Urinary bladder (tissue), 4 donors: ENCODE results near the gene NOL4L. TPM values are rescaled to one million over a fixed set of nuclear protein-coding genes. Genes with fewer than 3 reads are reported as not detected.

Experiments
- DNase-seq: peaks from one replicate; pipeline ENCODE4 v3.0.0-alpha.2; 2015; ENCODE audit errors: extremely low spot score
- H3K27ac ChIP-seq: one replicate; pipeline ENCODE4 v1.5.1; 2013; ENCODE audit warnings: low read depth, mild to moderate bottlenecking, moderate library complexity
- H3K36me3 ChIP-seq: one replicate; pipeline ENCODE4 v1.6.1; 2013; ENCODE audit warnings: mild to moderate bottlenecking, moderate library complexity; ENCODE audit not compliant: insufficient read depth
- H3K4me1 ChIP-seq: one replicate; pipeline ENCODE4 v1.6.1; 2013; ENCODE audit warnings: mild to moderate bottlenecking, moderate library complexity; ENCODE audit not compliant: insufficient read depth
- H3K4me3 ChIP-seq: one replicate; pipeline ENCODE4 v1.5.1; 2013; ENCODE audit warnings: low read depth, low read length
- WGBS: extraction: QIAGEN DNeasy Blood & Tissue Kit; methylation state at CpG from one replicate; pipeline ENCODE4 v1.1.7; 2013; 5-methylcytosine and 5-hydroxymethylcytosine counted together
- polyA plus RNA-seq: library from polyadenylated mRNA; stranded (reverse); fragments of 200-250 nt; gene quantifications from one replicate; pipeline ENCODE4 v1.2.3, GENCODE V29; 2013
- total RNA-seq: library from RNA; depleted of rRNA; stranded (reverse); fragments of >200 nt; gene quantifications from one replicate; pipeline ENCODE4 v1.2.3, GENCODE V29; 2014
- donor health status: healthy with polysubstance abuse.
- donor health status: healthy.

Gene NOL4L
- total and polyA plus RNA-seq, 2 donors: 9.1 to 11.5 TPM

DNA sequence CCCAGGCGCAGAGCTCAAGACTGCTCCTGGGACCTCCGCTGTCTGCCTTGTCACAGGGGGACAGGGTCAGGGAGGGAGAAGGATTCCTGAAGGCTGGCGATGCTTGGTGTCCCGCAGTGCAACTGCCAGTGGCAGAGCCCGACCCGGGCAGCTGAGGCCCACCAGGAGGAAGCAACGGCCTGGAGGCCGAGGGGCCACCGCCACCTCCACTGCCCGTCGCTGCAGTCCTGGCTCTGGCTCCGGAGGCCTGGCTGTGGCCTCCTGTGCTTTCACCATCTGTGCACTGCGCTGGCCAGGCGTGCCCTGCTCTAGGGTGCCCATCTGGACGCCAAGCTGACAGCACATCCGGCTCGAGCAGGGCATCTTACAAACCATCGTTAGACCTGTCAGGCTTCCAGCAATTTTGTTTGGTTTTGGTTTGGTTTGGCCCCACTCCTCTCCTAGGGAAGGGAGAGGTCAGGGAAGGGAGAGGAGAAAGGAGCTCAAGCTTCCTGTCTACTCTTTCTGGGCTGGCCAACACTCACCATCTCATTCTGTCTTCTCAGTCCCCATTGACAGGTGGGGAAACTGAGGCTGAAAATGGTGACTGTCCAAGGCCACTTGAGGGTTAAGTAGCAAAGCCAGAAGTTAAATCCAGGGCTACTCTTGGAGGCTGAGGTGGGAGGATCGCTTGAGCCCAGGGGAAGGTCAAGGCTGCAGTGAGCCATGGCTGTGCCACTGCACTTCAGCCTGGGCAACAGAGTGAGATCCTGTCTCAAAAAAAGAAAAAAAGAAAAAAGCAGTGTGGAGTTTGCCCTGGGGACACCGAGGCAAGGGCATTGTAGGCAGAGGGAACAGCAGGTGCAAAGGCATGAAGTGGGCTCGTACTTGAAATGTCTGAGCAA is 37.7 kb upstream of the NOL4L start:
- Histone ChIP-seq H3K4me3 (no peak overlapping the region), H3K36me3 (no peaks in the 10 kb centered on the region), H3K27ac (no peak overlapping the region), H3K4me1 (no peaks in the 10 kb centered on the region)
- no peak for DNase-seq
- WGBS: 83% methylated on average over 21 of the region's 21 CpGs

- Histone ChIP-seq H3K36me3 (no peaks in the 10 kb centered on the region), H3K27ac (no peak overlapping the region), H3K4me1 (no peaks in the 10 kb centered on the region), H3K4me3 (no peak overlapping the region)
- DNase-seq: no peak
- WGBS: 88% methylated on average over 16 of the region's 16 CpGs
Measured at GRCh38 chr20:32621891-32622584, 36.9 kb upstream of the NOL4L start.

DNA sequence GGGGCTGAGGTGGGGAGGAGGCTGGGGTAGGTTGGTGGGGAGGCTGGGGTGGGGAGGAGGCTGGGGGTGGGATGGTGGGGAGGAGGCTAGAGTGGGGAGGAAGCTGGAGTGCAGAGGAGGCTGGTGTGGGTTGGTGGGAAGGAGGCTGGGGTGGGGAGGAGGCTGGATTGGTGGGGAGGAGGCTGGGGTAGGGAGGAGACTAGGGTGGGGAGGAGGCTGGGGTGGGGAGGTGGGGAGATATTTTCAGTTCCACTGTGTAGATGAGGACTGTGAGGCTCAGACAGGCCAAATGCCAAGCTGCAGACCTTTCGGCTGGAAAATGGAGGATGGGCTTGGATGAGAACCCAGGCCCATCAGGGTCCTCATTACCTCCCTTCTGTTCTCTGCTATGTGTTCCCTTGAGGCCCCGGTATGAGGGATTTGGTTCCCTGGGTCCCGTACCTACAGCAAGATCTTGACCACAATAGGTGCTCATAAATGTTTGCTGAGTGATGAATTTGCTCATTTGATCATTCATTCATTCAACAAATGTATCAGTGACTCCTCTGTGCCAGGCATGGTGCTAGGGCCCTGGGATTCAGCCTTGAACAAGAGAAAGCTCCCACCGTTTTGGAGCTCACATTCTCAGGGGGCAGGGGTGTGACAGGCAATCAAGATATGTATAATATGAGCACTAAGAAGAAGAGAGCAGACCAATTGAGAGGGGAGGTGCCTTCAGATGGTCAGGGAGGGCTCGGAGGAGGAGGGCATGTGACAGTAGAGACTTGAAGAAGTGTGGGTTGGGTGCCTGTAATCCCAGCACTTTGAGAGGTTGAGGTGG is 36.1 kb upstream of the NOL4L start:
- 79% methylated on average over 5 of the region's 5 CpGs for WGBS
- Histone ChIP-seq H3K4me1 (no peaks in the 10 kb centered on the region), H3K36me3 (no peaks in the 10 kb centered on the region), H3K27ac (no peak overlapping the region), H3K4me3 (no peak overlapping the region)
- no peak for DNase-seq

DNA sequence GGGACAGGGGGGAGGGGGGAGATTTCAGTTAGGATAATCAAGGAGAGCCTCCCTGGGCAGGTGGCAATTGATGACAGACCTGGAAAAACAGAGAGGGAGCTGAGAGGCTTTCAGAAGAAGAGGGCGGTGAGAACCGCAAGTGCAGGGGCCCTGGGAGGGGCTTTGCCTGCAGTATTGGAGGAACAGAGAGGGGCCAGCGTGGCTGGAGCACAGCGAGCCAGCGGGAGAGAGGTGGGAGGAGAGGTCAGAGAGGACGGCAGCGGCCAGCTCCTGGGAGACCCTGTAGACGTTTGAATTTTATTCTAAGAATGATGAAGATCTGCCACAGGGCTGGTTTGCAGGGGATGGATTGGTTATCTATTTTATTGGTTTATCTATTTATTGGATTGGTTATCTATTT is 34.5 kb upstream of the NOL4L start:
- WGBS: 56% methylated on average over 8 of the region's 8 CpGs
- no peak for DNase-seq
- Histone ChIP-seq H3K4me3 (no peak overlapping the region), H3K27ac (no peak overlapping the region), H3K36me3 (no peaks in the 10 kb centered on the region), H3K4me1 (no peaks in the 10 kb centered on the region)

DNA sequence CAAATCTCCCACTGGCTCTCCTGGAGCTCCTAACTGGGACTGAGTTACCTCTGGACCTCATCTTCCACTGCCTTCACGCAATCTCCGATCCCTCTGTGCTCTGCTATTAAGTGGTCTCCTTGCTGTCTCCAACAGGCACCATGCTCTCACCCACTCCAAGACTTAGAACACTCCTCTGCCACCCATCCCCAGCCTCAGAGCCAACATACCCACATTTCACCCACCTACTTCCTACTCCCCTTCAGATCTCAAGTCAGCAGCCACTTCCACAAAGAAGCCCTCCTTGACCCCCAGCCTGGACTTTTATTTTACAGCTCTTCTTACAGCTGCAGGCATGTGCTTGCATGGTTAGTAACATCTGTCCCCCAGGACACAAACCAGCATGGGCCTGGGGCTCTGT is 29.6 kb upstream of the NOL4L start:
- no peaks in the 10 kb centered on the region for H3K4me1 ChIP-seq
- no peak for DNase-seq

DNA sequence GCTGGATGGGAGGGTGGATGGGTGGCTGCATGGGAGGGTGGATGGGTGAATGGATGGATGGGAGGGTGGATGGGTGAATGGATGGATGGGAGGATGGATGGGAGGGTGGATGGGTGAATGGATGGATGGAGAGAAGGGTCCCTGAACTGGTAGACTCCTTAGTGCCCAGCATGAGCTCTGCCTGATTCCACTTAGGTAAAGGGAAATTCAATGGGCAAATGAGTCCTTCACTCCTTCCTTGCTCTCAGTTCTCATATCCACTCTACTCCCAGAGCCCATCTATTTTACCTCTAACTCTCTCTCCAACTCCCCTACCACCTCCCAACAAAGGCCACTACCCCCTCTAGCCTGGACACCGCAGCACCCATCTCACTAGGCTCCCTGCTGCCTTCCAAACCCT is 29.2 kb upstream of the NOL4L start:
- DNase-seq: no peak
- no peaks in the 10 kb centered on the region for H3K36me3 ChIP-seq
- H3K27ac ChIP-seq: no peak overlapping the region
- H3K4me1 ChIP-seq: no peaks in the 10 kb centered on the region
- WGBS: 98% methylated on average over 1 of the region's 1 CpG
- no peak overlapping the region for H3K4me3 ChIP-seq

More for the DNA sequence above, 29.6 kb upstream of the NOL4L start:
- Histone ChIP-seq H3K4me3 (no peak overlapping the region), H3K36me3 (no peaks in the 10 kb centered on the region), H3K27ac (no peak overlapping the region)
- WGBS: 96% methylated on average over 2 of the region's 2 CpGs

GRCh38 chr20:32613192-32614053 is 28.3 kb upstream of the NOL4L start:
- Histone ChIP-seq H3K36me3 (no peaks in the 10 kb centered on the region), H3K27ac (no peak overlapping the region), H3K4me3 (no peak overlapping the region), H3K4me1 (no peaks in the 10 kb centered on the region)
- no peak for DNase-seq
- 89% methylated on average over 3 of the region's 3 CpGs for WGBS

GRCh38 chr20:32612351-32613191 is 27.4 kb upstream of the NOL4L start:
- WGBS: 93% methylated on average over 3 of the region's 3 CpGs
- Histone ChIP-seq H3K27ac (no peak overlapping the region), H3K4me1 (no peaks in the 10 kb centered on the region), H3K4me3 (no peak overlapping the region), H3K36me3 (no peaks in the 10 kb centered on the region)
- DNase-seq: no peak

GRCh38 chr20:32611868-32612267 is 26.7 kb upstream of the NOL4L start:
- no peak overlapping the region for H3K4me3 ChIP-seq
- no peaks in the 10 kb centered on the region for H3K36me3 ChIP-seq
- no peaks in the 10 kb centered on the region for H3K4me1 ChIP-seq
- 87% methylated on average over 6 of the region's 6 CpGs for WGBS
- no peak for DNase-seq
- H3K27ac ChIP-seq: no peak overlapping the region

DNA sequence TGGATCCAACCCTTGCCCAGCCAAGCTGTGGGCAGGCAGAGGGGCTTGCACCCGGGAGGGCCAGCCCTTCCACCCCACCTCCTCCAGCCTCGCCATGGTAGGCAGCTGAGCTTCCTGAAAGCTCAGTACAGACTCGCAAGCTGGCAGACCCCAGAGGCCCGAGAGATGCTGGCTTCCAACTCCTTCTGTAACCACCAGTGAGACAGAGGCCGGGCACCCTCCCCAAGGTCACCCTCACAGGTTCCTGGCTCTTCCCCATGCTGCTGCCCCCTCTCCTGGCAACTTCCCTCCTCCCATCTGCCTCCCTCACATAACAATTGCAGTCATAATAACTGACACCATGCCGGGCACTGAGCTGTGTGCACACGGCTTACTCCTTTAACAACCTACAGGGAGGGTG is 26.2 kb upstream of the NOL4L start:
- H3K27ac ChIP-seq: no peak overlapping the region
- no peaks in the 10 kb centered on the region for H3K4me1 ChIP-seq
- WGBS: 85% methylated on average over 7 of the region's 7 CpGs
- DNase-seq: no peak
- H3K4me3 ChIP-seq: no peak overlapping the region
- H3K36me3 ChIP-seq: no peaks in the 10 kb centered on the region

GRCh38 chr20:32610472-32611218 is 25.5 kb upstream of the NOL4L start:
- H3K36me3 ChIP-seq: no peaks in the 10 kb centered on the region
- 62% methylated on average over 17 of the region's 17 CpGs for WGBS
- no peak overlapping the region for H3K27ac ChIP-seq
- no peak overlapping the region for H3K4me3 ChIP-seq
- no peak for DNase-seq
- H3K4me1 ChIP-seq: no peaks in the 10 kb centered on the region

DNA sequence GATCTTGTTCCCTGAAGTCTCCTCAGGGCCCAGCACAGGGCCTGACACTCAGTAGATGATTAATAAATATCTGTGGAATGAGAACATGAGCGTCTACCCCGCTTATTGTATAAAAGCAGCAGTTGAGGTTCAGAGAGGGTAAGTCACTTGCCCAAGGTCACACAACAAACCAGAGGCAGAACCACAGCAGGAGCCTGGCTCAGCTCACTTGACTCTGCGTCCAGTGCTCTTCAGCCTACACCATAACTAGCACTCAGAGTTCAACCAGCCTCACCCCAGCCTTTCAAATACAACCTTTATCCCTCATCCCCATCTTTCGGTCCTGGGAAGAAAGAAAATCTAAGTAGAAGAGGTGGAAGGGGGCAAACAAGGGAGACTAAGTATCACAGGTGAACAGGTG is 24.9 kb upstream of the NOL4L start:
- no peak for DNase-seq
- Histone ChIP-seq H3K27ac (no peak overlapping the region), H3K36me3 (no peaks in the 10 kb centered on the region), H3K4me1 (no peaks in the 10 kb centered on the region), H3K4me3 (no peak overlapping the region)
- 89% methylated on average over 4 of the region's 4 CpGs for WGBS
